ENCODE data around the gene BDNF. TPM values are rescaled to one million over a fixed set of nuclear protein-coding genes. Genes with fewer than 3 reads are reported as not detected.
A peak's percentile ranks its signal among the peaks of the same experiment; 100 is the strongest.

Gene BDNF
- total and polyA plus RNA-seq, 4 donors: 0.03 to 0.28 (median 0.07) TPM

- peaks cover 11 to 16% (median 12%) of the 10 kb centered on the region in 4 donors for H3K4me1 ChIP-seq (ENCODE audit: control insufficient read depth in 4 of 4, insufficient read depth in 4 of 4, low read length in 3 of 4)
- DNase-seq (ENCODE audit: low spot score): peak; percentile 56
- H3K27me3 ChIP-seq (ENCODE audit: control insufficient read depth in 4 of 4, insufficient read depth in 4 of 4, low read length in 3 of 4): peaks cover 2 to 20% (median 14%) of the 10 kb centered on the region in 4 donors
- no peak overlapping the region for H3K9ac ChIP-seq (ENCODE audit: low read depth in 1 of 2, low read length in 2 of 2)
- WGBS: 10% methylated on average over 25 of the region's 25 CpGs
- TF ChIP-seq, protein P1, sequence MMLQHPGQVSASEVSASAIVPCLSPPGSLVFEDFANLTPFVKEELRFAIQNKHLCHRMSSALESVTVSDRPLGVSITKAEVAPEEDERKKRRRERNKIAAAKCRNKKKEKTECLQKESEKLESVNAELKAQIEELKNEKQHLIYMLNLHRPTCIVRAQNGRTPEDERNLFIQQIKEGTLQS (IDR thresholded peaks at IDR 0.05): no peak
- no peak for TF ChIP-seq HNF4A (conservative IDR thresholded peaks at IDR 0.05)
- TF ChIP-seq, protein P2, sequence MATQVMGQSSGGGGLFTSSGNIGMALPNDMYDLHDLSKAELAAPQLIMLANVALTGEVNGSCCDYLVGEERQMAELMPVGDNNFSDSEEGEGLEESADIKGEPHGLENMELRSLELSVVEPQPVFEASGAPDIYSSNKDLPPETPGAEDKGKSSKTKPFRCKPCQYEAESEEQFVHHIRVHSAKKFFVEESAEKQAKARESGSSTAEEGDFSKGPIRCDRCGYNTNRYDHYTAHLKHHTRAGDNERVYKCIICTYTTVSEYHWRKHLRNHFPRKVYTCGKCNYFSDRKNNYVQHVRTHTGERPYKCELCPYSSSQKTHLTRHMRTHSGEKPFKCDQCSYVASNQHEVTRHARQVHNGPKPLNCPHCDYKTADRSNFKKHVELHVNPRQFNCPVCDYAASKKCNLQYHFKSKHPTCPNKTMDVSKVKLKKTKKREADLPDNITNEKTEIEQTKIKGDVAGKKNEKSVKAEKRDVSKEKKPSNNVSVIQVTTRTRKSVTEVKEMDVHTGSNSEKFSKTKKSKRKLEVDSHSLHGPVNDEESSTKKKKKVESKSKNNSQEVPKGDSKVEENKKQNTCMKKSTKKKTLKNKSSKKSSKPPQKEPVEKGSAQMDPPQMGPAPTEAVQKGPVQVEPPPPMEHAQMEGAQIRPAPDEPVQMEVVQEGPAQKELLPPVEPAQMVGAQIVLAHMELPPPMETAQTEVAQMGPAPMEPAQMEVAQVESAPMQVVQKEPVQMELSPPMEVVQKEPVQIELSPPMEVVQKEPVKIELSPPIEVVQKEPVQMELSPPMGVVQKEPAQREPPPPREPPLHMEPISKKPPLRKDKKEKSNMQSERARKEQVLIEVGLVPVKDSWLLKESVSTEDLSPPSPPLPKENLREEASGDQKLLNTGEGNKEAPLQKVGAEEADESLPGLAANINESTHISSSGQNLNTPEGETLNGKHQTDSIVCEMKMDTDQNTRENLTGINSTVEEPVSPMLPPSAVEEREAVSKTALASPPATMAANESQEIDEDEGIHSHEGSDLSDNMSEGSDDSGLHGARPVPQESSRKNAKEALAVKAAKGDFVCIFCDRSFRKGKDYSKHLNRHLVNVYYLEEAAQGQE (IDR thresholded peaks at IDR 0.05): peak; percentile 98
- no peaks in the 10 kb centered on the region for H3K36me3 ChIP-seq (ENCODE audit: control insufficient read depth in 4 of 4, insufficient read depth in 3 of 4, low read depth in 1 of 4, low read length in 3 of 4)
- H3K27ac ChIP-seq (ENCODE audit: low read depth in 1 of 2, low read length in 2 of 2): no peak overlapping the region
- H3K4me3 ChIP-seq (ENCODE audit: low read depth in 1 of 3, low read length in 3 of 3): no peak overlapping the region
- H3K9me3 ChIP-seq (ENCODE audit: control insufficient read depth in 4 of 4, low read length in 3 of 4): peaks cover 0 to 5% (median 2%) of the 10 kb centered on the region in 4 donors
Measured at GRCh38 chr11:27720277-27720830, 20.1 kb upstream of the BDNF start.

DNA sequence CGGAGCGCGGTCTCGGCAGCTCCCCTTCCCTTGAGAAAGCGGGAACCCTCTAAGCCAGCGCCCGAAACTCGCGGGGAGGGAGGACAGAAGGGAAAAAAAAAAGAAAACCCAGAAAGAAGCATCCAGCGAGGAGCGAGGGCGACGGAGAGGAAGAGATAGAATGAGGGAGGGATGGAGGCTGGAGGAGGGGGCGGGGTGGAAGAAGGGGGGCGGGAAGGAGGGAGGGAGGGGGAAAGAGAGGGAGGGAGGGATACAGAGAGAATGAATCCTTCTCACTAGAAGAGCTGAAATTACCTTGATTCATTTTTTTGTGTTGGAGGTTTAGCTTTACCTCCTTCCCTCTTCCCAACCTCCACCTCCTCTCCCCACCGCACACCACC is 19.3 kb upstream of the BDNF start:
- Histone ChIP-seq H3K27me3 (ENCODE audit: control insufficient read depth in 4 of 4, insufficient read depth in 4 of 4, low read length in 3 of 4) (peaks cover 2 to 20% (median 15%) of the 10 kb centered on the region in 4 donors), H3K36me3 (ENCODE audit: control insufficient read depth in 4 of 4, insufficient read depth in 3 of 4, low read depth in 1 of 4, low read length in 3 of 4) (no peaks in the 10 kb centered on the region), H3K9ac (ENCODE audit: low read depth in 1 of 2, low read length in 2 of 2) (no peak overlapping the region), H3K27ac (ENCODE audit: low read depth in 1 of 2, low read length in 2 of 2) (no peak overlapping the region), H3K4me3 (ENCODE audit: low read depth in 1 of 3, low read length in 3 of 3) (peak overlapping the region in 1 of 3 donors; percentile 26), H3K9me3 (ENCODE audit: control insufficient read depth in 4 of 4, low read length in 3 of 4) (peaks cover 0 to 5% (median 2%) of the 10 kb centered on the region in 4 donors), H3K4me1 (ENCODE audit: control insufficient read depth in 4 of 4, insufficient read depth in 4 of 4, low read length in 3 of 4) (peaks cover 11 to 16% (median 12%) of the 10 kb centered on the region in 4 donors)
- DNase-seq (ENCODE audit: low spot score): no peak
- TF ChIP-seq, protein P3, sequence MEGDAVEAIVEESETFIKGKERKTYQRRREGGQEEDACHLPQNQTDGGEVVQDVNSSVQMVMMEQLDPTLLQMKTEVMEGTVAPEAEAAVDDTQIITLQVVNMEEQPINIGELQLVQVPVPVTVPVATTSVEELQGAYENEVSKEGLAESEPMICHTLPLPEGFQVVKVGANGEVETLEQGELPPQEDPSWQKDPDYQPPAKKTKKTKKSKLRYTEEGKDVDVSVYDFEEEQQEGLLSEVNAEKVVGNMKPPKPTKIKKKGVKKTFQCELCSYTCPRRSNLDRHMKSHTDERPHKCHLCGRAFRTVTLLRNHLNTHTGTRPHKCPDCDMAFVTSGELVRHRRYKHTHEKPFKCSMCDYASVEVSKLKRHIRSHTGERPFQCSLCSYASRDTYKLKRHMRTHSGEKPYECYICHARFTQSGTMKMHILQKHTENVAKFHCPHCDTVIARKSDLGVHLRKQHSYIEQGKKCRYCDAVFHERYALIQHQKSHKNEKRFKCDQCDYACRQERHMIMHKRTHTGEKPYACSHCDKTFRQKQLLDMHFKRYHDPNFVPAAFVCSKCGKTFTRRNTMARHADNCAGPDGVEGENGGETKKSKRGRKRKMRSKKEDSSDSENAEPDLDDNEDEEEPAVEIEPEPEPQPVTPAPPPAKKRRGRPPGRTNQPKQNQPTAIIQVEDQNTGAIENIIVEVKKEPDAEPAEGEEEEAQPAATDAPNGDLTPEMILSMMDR (IDR thresholded peaks at IDR 0.05; ENCODE audit: low read depth, low read length, missing input control): no peak
- TF ChIP-seq SP1 (IDR thresholded peaks at IDR 0.05) (no peak), EGR1 (IDR thresholded peaks at IDR 0.05; ENCODE audit: low read depth in 2 of 2) (no peak), NR2F2 (IDR thresholded peaks at IDR 0.05) (no peak), ZBTB33 (IDR thresholded peaks at IDR 0.05) (no peak), YY1 (IDR thresholded peaks at IDR 0.05) (no peak), TAF1 (conservative IDR thresholded peaks at IDR 0.05) (no peak), GABPA (IDR thresholded peaks at IDR 0.05 in 1 of 2, conservative IDR thresholded peaks at IDR 0.05 in 1 of 2) (no peak), FOXA1 (IDR thresholded peaks at IDR 0.05) (no peak)
- WGBS: 13% methylated on average over 16 of the region's 16 CpGs

Measured in liver (tissue), 9 donors.